ENCODE measurements around the gene GRXCR1. TPM values are rescaled to one million over a fixed set of nuclear protein-coding genes. Genes with fewer than 3 reads are reported as not detected.

The GRXCR1 gene
- polyA plus RNA-seq, 2 of the 4 experiments (the other 2 are of a cell fraction) = not detected

DNA sequence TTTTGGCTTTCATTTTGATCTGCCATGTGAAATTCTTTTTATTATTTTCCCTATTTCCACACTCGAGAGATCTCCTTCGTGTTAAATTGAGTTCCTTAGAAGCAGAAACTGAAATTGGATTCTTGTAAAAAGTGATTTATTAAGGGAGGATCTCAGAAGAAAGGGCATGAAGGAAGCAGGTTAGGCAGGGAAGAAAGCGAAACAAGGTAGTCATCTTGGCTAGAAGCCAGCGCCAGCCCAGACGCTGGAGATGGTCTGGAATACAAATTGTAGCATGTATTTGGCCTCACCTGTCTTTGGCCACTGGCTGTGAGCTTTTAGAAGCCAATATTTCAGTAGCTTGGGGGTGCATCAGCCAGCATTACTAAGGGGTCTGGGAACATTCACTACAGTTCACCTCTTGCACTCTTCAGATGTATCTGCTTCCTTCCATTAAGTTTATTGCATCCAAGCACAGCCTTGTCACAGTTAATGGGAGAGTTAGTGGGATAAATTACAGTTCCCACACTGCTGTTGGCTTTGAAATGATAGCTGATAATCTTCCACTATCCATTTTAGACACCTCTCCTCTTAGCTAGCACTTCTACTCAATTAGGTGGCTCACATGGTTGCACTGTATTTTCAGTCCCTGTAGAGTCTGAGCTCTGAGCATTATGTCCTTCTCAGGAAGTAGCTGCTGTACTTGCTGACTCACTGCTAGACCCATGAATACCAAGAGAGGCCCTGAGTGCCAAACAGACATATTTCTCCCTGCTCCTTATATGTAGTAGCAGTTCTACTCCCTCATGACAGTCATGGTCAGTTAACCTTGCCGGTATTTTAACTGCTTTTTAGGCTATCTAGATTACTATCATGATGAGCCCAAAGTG, 14.6 kb downstream of the GRXCR1 start:
- Histone ChIP-seq H3K4me3 (no peak overlapping the region), H3K9me3 (no peaks in the 10 kb centered on the region), H3K27ac (no peak overlapping the region), H3K4me2 (no peak overlapping the region), H3K4me1 (no peaks in the 10 kb centered on the region)
- FAIRE-seq (no peak), DNase-seq (ENCODE audit: low read depth in 1 of 2, low spot score in 1 of 2) (no peak), ATAC-seq (no peak)
- 8% methylated on average over 6 of the region's 6 CpGs for WGBS (ENCODE audit: missing lambda C conversion rate)
- ChIA-PET POLR2A (no interaction called here), CTCF (no interaction called here)
- TF ChIP-seq RFX5 (IDR thresholded peaks at IDR 0.05) (no peak), SMC3 (IDR thresholded peaks at IDR 0.05) (no peak), HOXA7 (CRISPR knock-in tag; IDR thresholded peaks at IDR 0.05) (no peak), TP53 (CRISPR knock-in tag; IDR thresholded peaks at IDR 0.05) (no peak), HES2 (IDR thresholded peaks at IDR 0.05) (no peak), POLR2A (IDR thresholded peaks at IDR 0.05; ENCODE audit: low read length) (no peak), HOXB13 (CRISPR knock-in tag; IDR thresholded peaks at IDR 0.05; ENCODE audit: low read depth) (no peak), RCOR1 (IDR thresholded peaks at IDR 0.05; ENCODE audit: low read depth, low read length) (no peak), CTCF (IDR thresholded peaks at IDR 0.05) (no peak), ZC3H11A (IDR thresholded peaks at IDR 0.05) (no peak), CBX2 (IDR thresholded peaks at IDR 0.05; ENCODE audit: borderline replicate concordance, low read depth) (no peak), CHD4 (IDR thresholded peaks at IDR 0.05; ENCODE audit: borderline replicate concordance) (no peak), FOXS1 (CRISPR knock-in tag; IDR thresholded peaks at IDR 0.05) (no peak), HMGXB4 (CRISPR knock-in tag; IDR thresholded peaks at IDR 0.05; ENCODE audit: borderline replicate concordance) (no peak), RNF2 (IDR thresholded peaks at IDR 0.05; ENCODE audit: borderline replicate concordance, low read depth) (no peak)

- no peaks in the 10 kb centered on the region for H3K4me1 ChIP-seq
- ChIA-PET CTCF (no interaction called here), POLR2A (no interaction called here)
- H3K27ac ChIP-seq = no peak overlapping the region
- H3K4me2 ChIP-seq = no peak overlapping the region
- H3K9me3 ChIP-seq = no peaks in the 10 kb centered on the region
- ATAC-seq = no peak
- WGBS (ENCODE audit: missing lambda C conversion rate) = 2% methylated on average over 5 of the region's 5 CpGs
- no peak for DNase-seq (ENCODE audit: low read depth in 1 of 2, low spot score in 1 of 2)
- no peak overlapping the region for H3K4me3 ChIP-seq
- no peak for TF ChIP-seq ZSCAN20 (CRISPR knock-in tag; IDR thresholded peaks at IDR 0.05)
- TF ChIP-seq SMC3 (IDR thresholded peaks at IDR 0.05) = no peak
- no peak for TF ChIP-seq MAZ (IDR thresholded peaks at IDR 0.05; ENCODE audit: borderline replicate concordance, low read depth, low read length)
- TF ChIP-seq, protein P1, sequence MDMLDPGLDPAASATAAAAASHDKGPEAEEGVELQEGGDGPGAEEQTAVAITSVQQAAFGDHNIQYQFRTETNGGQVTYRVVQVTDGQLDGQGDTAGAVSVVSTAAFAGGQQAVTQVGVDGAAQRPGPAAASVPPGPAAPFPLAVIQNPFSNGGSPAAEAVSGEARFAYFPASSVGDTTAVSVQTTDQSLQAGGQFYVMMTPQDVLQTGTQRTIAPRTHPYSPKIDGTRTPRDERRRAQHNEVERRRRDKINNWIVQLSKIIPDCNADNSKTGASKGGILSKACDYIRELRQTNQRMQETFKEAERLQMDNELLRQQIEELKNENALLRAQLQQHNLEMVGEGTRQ (IDR thresholded peaks at IDR 0.05) = no peak
- no peak for FAIRE-seq
Observed at GRCh38 chr4:42910459-42910858, 17.9 kb downstream of the GRXCR1 start.

GRCh38 chr4:42914937-42915336, 22.4 kb downstream of the GRXCR1 start:
- TF ChIP-seq, protein P1 (IDR thresholded peaks at IDR 0.05) = no peak
- TF ChIP-seq TP53 (CRISPR knock-in tag; IDR thresholded peaks at IDR 0.05) (no peak), ZFP36 (IDR thresholded peaks at IDR 0.05; ENCODE audit: borderline replicate concordance, partially characterized antibody) (no peak), ZSCAN20 (CRISPR knock-in tag; IDR thresholded peaks at IDR 0.05) (no peak), EHF (CRISPR knock-in tag; IDR thresholded peaks at IDR 0.05) (no peak), RCOR1 (IDR thresholded peaks at IDR 0.05; ENCODE audit: low read depth, low read length) (no peak), HOXB5 (CRISPR knock-in tag; IDR thresholded peaks at IDR 0.05) (no peak), ZC3H11A (IDR thresholded peaks at IDR 0.05) (no peak), RARB (CRISPR knock-in tag; IDR thresholded peaks at IDR 0.05) (no peak), TFCP2L1 (CRISPR knock-in tag; IDR thresholded peaks at IDR 0.05) (no peak), NR3C1 (IDR thresholded peaks at IDR 0.05) (no peak), BHLHE40 (IDR thresholded peaks at IDR 0.05; ENCODE audit: low read depth, low read length) (no peak), ESRRA (IDR thresholded peaks at IDR 0.05; ENCODE audit: borderline replicate concordance, low read length) (no peak)
- Histone ChIP-seq H3K4me2 (no peak overlapping the region), H3K4me1 (no peaks in the 10 kb centered on the region), H3K9me3 (no peaks in the 10 kb centered on the region), H3K4me3 (no peak overlapping the region), H3K27ac (no peak overlapping the region)
- ChIA-PET POLR2A (no interaction called here), CTCF (no interaction called here)
- ATAC-seq = no peak
- no peak for FAIRE-seq
- DNase-seq (ENCODE audit: low read depth in 1 of 2, low spot score in 1 of 2) = no peak
- 6% methylated on average over 4 of the region's 4 CpGs for WGBS (ENCODE audit: missing lambda C conversion rate)

Measured in A549 (cell line).